ENCODE measurements around the gene SLC40A1. TPM values are rescaled to one million over a fixed set of nuclear protein-coding genes. Genes with fewer than 3 reads are reported as not detected.

The SLC40A1 gene
- total and polyA plus RNA-seq, 2 of the 13 experiments (the other 11 are each of a cell fraction or from before 2014, with no cell fraction given), result 10.6 to 24.9 TPM

- TF ChIP-seq ZBTB46 (CRISPR knock-in tag; IDR thresholded peaks at IDR 0.05; ENCODE audit: borderline replicate concordance) (no peak), HIVEP1 (CRISPR knock-in tag; IDR thresholded peaks at IDR 0.05) (no peak), CERS6 (CRISPR knock-in tag; IDR thresholded peaks at IDR 0.05) (no peak), ELF3 (CRISPR knock-in tag; IDR thresholded peaks at IDR 0.05) (peak; percentile 70; the same call in 1 of the 2 replicates), ZNF460 (CRISPR knock-in tag; IDR thresholded peaks at IDR 0.05; ENCODE audit: borderline replicate concordance) (no peak), MTERF4 (CRISPR knock-in tag; IDR thresholded peaks at IDR 0.05) (peak; percentile 47; the same call in 1 of the 2 replicates), SCMH1 (CRISPR knock-in tag; IDR thresholded peaks at IDR 0.05; ENCODE audit: borderline replicate concordance) (no peak), GFI1 (CRISPR knock-in tag; IDR thresholded peaks at IDR 0.05; ENCODE audit: borderline replicate concordance) (no peak), DRAP1 (CRISPR knock-in tag; IDR thresholded peaks at IDR 0.05) (no peak), FOSL2 (CRISPR knock-in tag; IDR thresholded peaks at IDR 0.05) (peak; percentile 93), MYC (CRISPR knock-in tag; IDR thresholded peaks at IDR 0.05; ENCODE audit: borderline replicate concordance) (no peak), TRIM22 (IDR thresholded peaks at IDR 0.05) (no peak), ZNF709 (CRISPR knock-in tag; IDR thresholded peaks at IDR 0.05) (peak; percentile 63; the same call in 1 of the 2 replicates), RAD21 (CRISPR knock-in tag; IDR thresholded peaks at IDR 0.05) (no peak)
Observed at GRCh38 chr2:189542145-189542882, 38.3 kb downstream of the SLC40A1 start (continued).
